ENCODE results near the gene RAP1GDS1. TPM values are rescaled to one million over a fixed set of nuclear protein-coding genes. Genes with fewer than 3 reads are reported as not detected.

RAP1GDS1 gene
- polyA plus RNA-seq, 1 of the 3 experiments (the other 2 are of a cell fraction), result 25.6 TPM

- peak overlapping the region; percentile 29; the same call in 1 of the 2 replicates for H3K4me2 ChIP-seq
- peak overlapping the region in 1 of 2 experiments; percentile 83; a peak in 3 of 4 replicates for H3K27ac ChIP-seq (ENCODE audit: low read depth in 2 of 2, low read length in 1 of 2)
- no peaks in the 10 kb centered on the region for H3K79me2 ChIP-seq (ENCODE audit: insufficient read depth)
- H3K36me3 ChIP-seq (replicated peaks in 1 of 2; ENCODE audit: control insufficient read depth in 1 of 2, insufficient read depth in 2 of 2, low read length in 1 of 2), result peaks cover 19 to 28% of the 10 kb centered on the region in 2 experiments
- 17% methylated on average over 1 of the region's 1 CpG for WGBS (ENCODE audit: low lambda C conversion rate)
- H3K9me3 ChIP-seq, result no peaks in the 10 kb centered on the region
- CTCF ChIA-PET, result interaction anchor here (0.9 to 1.4 kb wide), 2 partner anchors 11 to 41 kb away, joined by 3 read pairs; no protein-coding TSS in a partner anchor
- no peaks in the 10 kb centered on the region for H3K9me2 ChIP-seq
- POLR2A ChIA-PET, result no interaction called here
- peaks cover 2 to 32% of the 10 kb centered on the region in 2 experiments; a peak in 2 of 4 replicates for H3K4me1 ChIP-seq (ENCODE audit: control insufficient read depth in 1 of 2, insufficient read depth in 2 of 2, low read depth in 1 of 2, low read length in 1 of 2)
- no peak overlapping the region for H3K4me3 ChIP-seq (ENCODE audit: low read depth in 2 of 2, low read length in 1 of 2)
- H3F3A ChIP-seq (replicated peaks; ENCODE audit: insufficient read depth), result peaks cover 32% of the 10 kb centered on the region
- no peaks in the 10 kb centered on the region for H4K20me1 ChIP-seq (ENCODE audit: insufficient read depth)
- no peak overlapping the region for H3K9ac ChIP-seq
- H2AFZ ChIP-seq (ENCODE audit: low read depth), result no peak overlapping the region
- DNase-seq, result peak; percentile 27
- H3K27me3 ChIP-seq (ENCODE audit: insufficient read depth), result no peaks in the 10 kb centered on the region
- no peak for TF ChIP-seq USF2 (IDR thresholded peaks at IDR 0.05; ENCODE audit: borderline replicate concordance, low read depth, low read length)
- no peak for TF ChIP-seq REST (IDR thresholded peaks at IDR 0.05; ENCODE audit: low read depth, low read length)
- TF ChIP-seq FOSL2 (IDR thresholded peaks at IDR 0.05; ENCODE audit: borderline replicate concordance, low read depth), result peak; percentile 60; the same call in 1 of the 2 replicates
- no peak for TF ChIP-seq NFIC (IDR thresholded peaks at IDR 0.05; ENCODE audit: borderline replicate concordance)
- no peak for TF ChIP-seq NRF1 (IDR thresholded peaks at IDR 0.05; ENCODE audit: low read depth, low read length)
- no peak for TF ChIP-seq RCOR1 (IDR thresholded peaks at IDR 0.05; ENCODE audit: low read length)
- TF ChIP-seq RFX5 (IDR thresholded peaks at IDR 0.05; ENCODE audit: low read length), result peak; percentile 75
- TF ChIP-seq SMC3 (IDR thresholded peaks at IDR 0.05; ENCODE audit: low read depth, low read length), result no peak
- no peak for TF ChIP-seq POLR2AphosphoS5 (IDR thresholded peaks at IDR 0.05; ENCODE audit: low read depth, low read length)
- no peak for TF ChIP-seq RAD21 (IDR thresholded peaks at IDR 0.05; ENCODE audit: low read length)
- peak; percentile 74 for TF ChIP-seq TCF12 (IDR thresholded peaks at IDR 0.05)
- TF ChIP-seq EZH2phosphoT487 (IDR thresholded peaks at IDR 0.05; ENCODE audit: borderline replicate concordance, low read depth), result no peak
- TF ChIP-seq FOXM1 (IDR thresholded peaks at IDR 0.05; ENCODE audit: low read depth), result peak; percentile 59; the same call in 1 of the 2 replicates
- TF ChIP-seq YY1 (IDR thresholded peaks at IDR 0.05; ENCODE audit: low read depth), result no peak
- TF ChIP-seq CHD2 (IDR thresholded peaks at IDR 0.05; ENCODE audit: low read length, partially characterized antibody), result no peak
- no peak for TF ChIP-seq GATA2 (CRISPR knock-in tag; IDR thresholded peaks at IDR 0.05)
- TF ChIP-seq ELF1 (IDR thresholded peaks at IDR 0.05), result no peak
- no peak for TF ChIP-seq GABPA (IDR thresholded peaks at IDR 0.05; ENCODE audit: low read depth)
- 0 out of 2 replicates have a peak, but pooled peaks have one; percentile 30 for TF ChIP-seq TEAD4 (IDR thresholded peaks at IDR 0.05; ENCODE audit: borderline replicate concordance, insufficient read depth)
- no peak for TF ChIP-seq IRF3 (IDR thresholded peaks at IDR 0.05; ENCODE audit: low read depth, low read length)
- TF ChIP-seq MAX (IDR thresholded peaks at IDR 0.05; ENCODE audit: low read depth), result no peak
- no peak for TF ChIP-seq FOXJ3 (CRISPR knock-in tag; IDR thresholded peaks at IDR 0.05)
- TF ChIP-seq ZBTB33 (IDR thresholded peaks at IDR 0.05; ENCODE audit: borderline replicate concordance, low read depth), result no peak
- TF ChIP-seq JUND (IDR thresholded peaks at IDR 0.05), result peak; percentile 63
- TF ChIP-seq RXRA (IDR thresholded peaks at IDR 0.05; ENCODE audit: borderline replicate concordance, low read depth), result no peak
- peak in 1 of 2 experiments; percentile 57; a peak in 1 of 4 replicates for TF ChIP-seq EP300 (IDR thresholded peaks at IDR 0.05; ENCODE audit: borderline replicate concordance in 1 of 2, low read depth in 1 of 2, low read length in 1 of 2)
- no peak for TF ChIP-seq TAF1 (IDR thresholded peaks at IDR 0.05; ENCODE audit: borderline replicate concordance, low read depth, low read length)
- no peak for TF ChIP-seq SIN3A (IDR thresholded peaks at IDR 0.05; ENCODE audit: borderline replicate concordance, low read depth, low read length)
- no peak for TF ChIP-seq MEF2A (IDR thresholded peaks at IDR 0.05; ENCODE audit: borderline replicate concordance, low read depth)
Measured at GRCh38 chr4:98433691-98434090, 172.5 kb downstream of the RAP1GDS1 start.
